ENCODE measurements around the gene FNDC10.
A peak's percentile ranks its signal among the peaks of the same experiment; 100 is the strongest.

FNDC10 gene

GRCh38 chr1:1631782-1632420 lies 32.0 kb upstream of the FNDC10 start, which contains the start of gene MMP23B:
TSS of gene MMP23B (plus strand) at chr1:1632173. CDS start at chr1:1632219, 46 bp downstream.
- Mint-ChIP-seq H3K9me3 (no peaks in the 10 kb centered on the region), H3K4me3 (peak within 1 kb of the TSS; percentile 75 to 78 (median 78)), H3K36me3 (ENCODE audit: low read depth) (no peaks in the 10 kb centered on the region), H3K4me1 (no peaks in the 10 kb centered on the region), H3K27me3 (ENCODE audit: low read depth) (no peaks in the 10 kb centered on the region), H3K27ac (no peak within 1 kb of the TSS)
- TF ChIP-seq, protein P1, sequence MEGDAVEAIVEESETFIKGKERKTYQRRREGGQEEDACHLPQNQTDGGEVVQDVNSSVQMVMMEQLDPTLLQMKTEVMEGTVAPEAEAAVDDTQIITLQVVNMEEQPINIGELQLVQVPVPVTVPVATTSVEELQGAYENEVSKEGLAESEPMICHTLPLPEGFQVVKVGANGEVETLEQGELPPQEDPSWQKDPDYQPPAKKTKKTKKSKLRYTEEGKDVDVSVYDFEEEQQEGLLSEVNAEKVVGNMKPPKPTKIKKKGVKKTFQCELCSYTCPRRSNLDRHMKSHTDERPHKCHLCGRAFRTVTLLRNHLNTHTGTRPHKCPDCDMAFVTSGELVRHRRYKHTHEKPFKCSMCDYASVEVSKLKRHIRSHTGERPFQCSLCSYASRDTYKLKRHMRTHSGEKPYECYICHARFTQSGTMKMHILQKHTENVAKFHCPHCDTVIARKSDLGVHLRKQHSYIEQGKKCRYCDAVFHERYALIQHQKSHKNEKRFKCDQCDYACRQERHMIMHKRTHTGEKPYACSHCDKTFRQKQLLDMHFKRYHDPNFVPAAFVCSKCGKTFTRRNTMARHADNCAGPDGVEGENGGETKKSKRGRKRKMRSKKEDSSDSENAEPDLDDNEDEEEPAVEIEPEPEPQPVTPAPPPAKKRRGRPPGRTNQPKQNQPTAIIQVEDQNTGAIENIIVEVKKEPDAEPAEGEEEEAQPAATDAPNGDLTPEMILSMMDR (IDR thresholded peaks at IDR 0.05; ENCODE audit: unreplicated experiment in 3 of 3): no peak

DNA sequence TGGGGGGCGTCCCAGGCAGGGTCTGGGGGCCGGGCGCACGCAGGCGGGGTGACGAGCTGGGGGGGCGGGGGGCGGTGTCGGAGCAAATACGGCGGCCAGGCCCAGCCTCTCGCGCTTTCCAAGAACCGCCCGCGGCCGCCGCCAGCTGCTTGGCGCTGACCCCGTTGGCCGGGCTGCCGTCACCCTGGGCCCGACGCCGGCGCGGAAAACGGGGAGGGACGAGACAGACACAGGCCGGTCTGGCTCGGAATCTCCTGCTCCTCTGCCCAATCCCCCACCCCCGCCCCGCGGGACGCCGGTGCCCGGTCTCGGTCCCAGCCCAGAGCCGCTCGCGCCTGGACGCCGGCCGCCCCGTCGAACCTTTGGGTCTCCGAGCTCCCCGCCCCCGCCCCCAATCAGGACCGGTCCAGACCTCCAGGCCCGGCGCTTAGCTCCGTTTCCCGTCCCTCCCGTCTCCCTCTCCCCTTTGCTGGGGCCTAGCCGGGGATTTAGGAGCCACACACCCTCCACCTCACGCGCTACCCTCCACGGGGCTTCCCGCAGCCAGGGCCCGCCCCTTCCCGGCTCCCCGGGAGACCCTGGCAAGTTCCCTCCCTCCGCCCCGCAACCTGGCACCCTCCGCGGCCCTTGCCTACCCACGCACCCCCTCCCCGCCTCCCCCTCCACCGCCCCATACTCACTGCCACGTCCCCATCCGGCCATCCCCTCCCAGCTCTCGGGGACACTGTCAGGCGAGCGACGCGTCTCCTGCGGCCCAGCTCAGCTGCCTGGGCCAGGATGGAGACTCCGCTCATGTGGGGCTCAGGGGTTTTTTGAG lies 31.2 kb upstream of the FNDC10 start:
- TF ChIP-seq, protein P1 (IDR thresholded peaks at IDR 0.05; ENCODE audit: unreplicated experiment in 3 of 3): no peak
- H3K4me1 Mint-ChIP-seq: no peaks in the 10 kb centered on the region

GRCh38 chr1:1630191-1630964 lies 30.4 kb upstream of the FNDC10 start:
- H3K27ac Mint-ChIP-seq: no peak overlapping the region
- peak overlapping the region; percentile 71 to 82 (median 79) for H3K4me3 Mint-ChIP-seq
- no peaks in the 10 kb centered on the region for H3K27me3 Mint-ChIP-seq (ENCODE audit: low read depth)
- no peaks in the 10 kb centered on the region for H3K4me1 Mint-ChIP-seq
- H3K36me3 Mint-ChIP-seq (ENCODE audit: low read depth): no peaks in the 10 kb centered on the region
- H3K9me3 Mint-ChIP-seq: no peaks in the 10 kb centered on the region
- TF ChIP-seq, protein P1 (IDR thresholded peaks at IDR 0.05; ENCODE audit: unreplicated experiment in 3 of 3): no peak

More for the DNA sequence above, 31.2 kb upstream of the FNDC10 start:
- H3K36me3 Mint-ChIP-seq (ENCODE audit: low read depth): no peaks in the 10 kb centered on the region
- no peak overlapping the region for H3K27ac Mint-ChIP-seq
- no peaks in the 10 kb centered on the region for H3K27me3 Mint-ChIP-seq (ENCODE audit: low read depth)
- no peaks in the 10 kb centered on the region for H3K9me3 Mint-ChIP-seq
- peak overlapping the region; percentile 75 to 78 (median 78) for H3K4me3 Mint-ChIP-seq

GRCh38 chr1:1629430-1630190 lies 29.7 kb upstream of the FNDC10 start:
- Mint-ChIP-seq H3K36me3 (ENCODE audit: low read depth) (no peaks in the 10 kb centered on the region), H3K9me3 (no peaks in the 10 kb centered on the region), H3K27me3 (ENCODE audit: low read depth) (no peaks in the 10 kb centered on the region)

More at GRCh38 chr1:1629430-1630190, 29.7 kb upstream of the FNDC10 start:
- TF ChIP-seq, protein P1 (IDR thresholded peaks at IDR 0.05; ENCODE audit: unreplicated experiment in 3 of 3): no peak
- Mint-ChIP-seq H3K27ac (no peak overlapping the region), H3K4me3 (peak overlapping the region in 1 of 3 experiments; percentile 56), H3K4me1 (no peaks in the 10 kb centered on the region)

Measured in nephron (organoid).